PC-9 (cell line): ENCODE measurements around the gene RSBN1L. TPM values are rescaled to one million over a fixed set of nuclear protein-coding genes. Genes with fewer than 3 reads are reported as not detected.

Experiments used
- BruUV-seq: library from RNA; stranded (reverse); fragments of 400-500 nt; replicated peaks from 2 replicates; lab custom pipeline; 2021; lab: Mats Ljungman, UMichigan
- CTCF ChIA-PET: fragments of 300-600 bp; sonication (Branson Sonifier 250); formaldehyde crosslinking; loops from one replicate; lab custom pipeline; 2022; ENCODE audit warnings: antibody characterized with exemption; lab: Charles Lee
- POLR2A ChIA-PET: fragments of 300-600 bp; sonication (Branson Sonifier 250); formaldehyde crosslinking; loops from one replicate; lab custom pipeline; 2022; ENCODE audit warnings: antibody characterized with exemption; ENCODE audit not compliant: unreplicated experiment; lab: Charles Lee
- DNase-seq, 2 experiments: peaks; one replicate each; pipeline versions ENCODE4 v3.0.0 to v3.0.0-alpha.2; 2015 to 2022; ENCODE audit warnings: mixed read lengths in 1 of 2
- H2AFZ ChIP-seq: fragments of 200-600 bp; sonication (generic); 2 replicates; pipeline ENCODE4 v1.8.1; 2017; ENCODE audit warnings: antibody characterized with exemption
- H3F3A ChIP-seq: fragments of 200-600 bp; sonication (generic); 2 replicates; pipeline ENCODE4 v1.8.1; 2017; ENCODE audit warnings: antibody characterized with exemption, mild to moderate bottlenecking, low read depth; ENCODE audit not compliant: insufficient read depth
- H3K27ac ChIP-seq: fragments of 200-600 bp; sonication (generic); 2 replicates; pipeline ENCODE4 v1.6.1; 2016; ENCODE audit warnings: mixed run types
- H3K27me3 ChIP-seq: fragments of 200-600 bp; sonication (generic); 2 replicates; pipeline ENCODE4 v1.6.1; 2016; ENCODE audit warnings: low read depth, mixed run types; ENCODE audit not compliant: insufficient read depth
- H3K36me3 ChIP-seq: fragments of 200-600 bp; sonication (generic); 2 replicates; pipeline ENCODE4 v1.6.1; 2016; ENCODE audit warnings: low read depth, mixed run types
- H3K4me1 ChIP-seq: fragments of 200-600 bp; sonication (generic); replicated peaks from 2 replicates; pipeline ENCODE4 v1.6.1; 2016; ENCODE audit warnings: mixed run types; ENCODE audit not compliant: insufficient read depth
- H3K4me2 ChIP-seq: fragments of 200-600 bp; sonication (generic); 2 replicates; pipeline ENCODE4 v1.6.1; 2017; ENCODE audit warnings: mixed run types
- H3K4me3 ChIP-seq: fragments of 200-600 bp; sonication (generic); 2 replicates; pipeline ENCODE4 v1.6.1; 2016; ENCODE audit warnings: mixed run types
- H3K79me2 ChIP-seq: fragments of 200-600 bp; sonication (generic); 2 replicates; pipeline ENCODE4 v1.6.1; 2017; ENCODE audit warnings: low read depth, mixed run types
- H3K9me2 ChIP-seq: fragments of 200-600 bp; sonication (generic); 2 replicates; pipeline ENCODE4 v1.8.1; 2017; ENCODE audit warnings: mild to moderate bottlenecking; ENCODE audit not compliant: insufficient read depth
- H3K9me3 ChIP-seq: fragments of 200-600 bp; sonication (generic); 2 replicates; pipeline ENCODE4 v1.8.1; 2016; ENCODE audit warnings: low read depth; ENCODE audit not compliant: insufficient read depth
- H4K20me1 ChIP-seq: fragments of 200-600 bp; sonication (generic); 2 replicates; pipeline ENCODE4 v1.8.1; 2017; ENCODE audit not compliant: insufficient read depth
- EZH2 ChIP-seq: fragments of 200-600 bp; sonication (generic); IDR thresholded peaks from 2 replicates; pipeline ENCODE4 v1.8.0; 2017; ENCODE audit warnings: antibody characterized with exemption, low read depth
- intact Hi-C: fragments of 100-400 bp; cut with micrococcal nuclease; formaldehyde crosslinking; loops from one replicate; pipeline ENCODE4 v1.10.0; 2022; ENCODE audit not compliant: unreplicated experiment
- total RNA-seq: library from RNA; stranded (reverse); gene quantifications from 2 replicates; pipeline ENCODE4 v1.2.3, GENCODE V29; 2021
- TF ChIP-seq, protein P1 (sequence below): fragments of 200-600 bp; sonication (generic); conservative IDR thresholded peaks from 2 replicates; pipeline ENCODE4 v1.6.1; 2017; ENCODE audit warnings: mixed run types, antibody characterized with exemption, mild to moderate bottlenecking, moderate library complexity

RSBN1L gene
- total RNA-seq, 1 experiment from 2014 or later, result 20.7 TPM

DNA sequence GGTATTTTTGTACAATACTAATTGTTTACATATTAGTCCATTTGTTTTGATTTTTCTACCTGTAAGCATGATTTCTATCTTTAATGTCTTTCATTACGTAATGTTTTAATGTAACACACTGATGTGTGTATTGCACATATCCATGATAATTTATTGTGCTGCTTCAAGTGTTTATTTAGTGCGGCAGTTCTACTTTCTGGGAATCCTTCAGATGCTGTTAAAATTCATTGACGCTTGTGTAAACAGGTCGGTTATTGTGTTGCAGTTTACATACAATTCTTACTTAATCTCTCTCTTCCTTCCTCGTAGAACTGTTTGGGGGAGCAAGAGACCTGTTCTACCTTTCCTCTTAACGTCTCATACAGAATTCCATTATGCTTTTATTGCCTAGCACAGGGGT lies 95.1 kb downstream of the RSBN1L start:
- ChIA-PET POLR2A (no interaction called here), CTCF (no interaction called here)
- intact Hi-C loops, result no loop called here
- Histone ChIP-seq H3K4me3 (no peak overlapping the region), H3K27ac (no peak overlapping the region), H3K4me1 (peaks cover 12% of the 10 kb centered on the region; the same call in 1 of the 2 replicates), H3K4me2 (no peak overlapping the region), H3K9me2 (no peaks in the 10 kb centered on the region), H3F3A (0 out of 2 replicates have a peak, but pooled peaks cover 4% of the 10 kb centered on the region), H3K79me2 (peaks cover 28% of the 10 kb centered on the region), H2AFZ (no peak overlapping the region), H3K27me3 (no peaks in the 10 kb centered on the region), H4K20me1 (no peaks in the 10 kb centered on the region), H3K9me3 (no peaks in the 10 kb centered on the region), H3K36me3 (no peaks in the 10 kb centered on the region)
- TF ChIP-seq, protein P1, sequence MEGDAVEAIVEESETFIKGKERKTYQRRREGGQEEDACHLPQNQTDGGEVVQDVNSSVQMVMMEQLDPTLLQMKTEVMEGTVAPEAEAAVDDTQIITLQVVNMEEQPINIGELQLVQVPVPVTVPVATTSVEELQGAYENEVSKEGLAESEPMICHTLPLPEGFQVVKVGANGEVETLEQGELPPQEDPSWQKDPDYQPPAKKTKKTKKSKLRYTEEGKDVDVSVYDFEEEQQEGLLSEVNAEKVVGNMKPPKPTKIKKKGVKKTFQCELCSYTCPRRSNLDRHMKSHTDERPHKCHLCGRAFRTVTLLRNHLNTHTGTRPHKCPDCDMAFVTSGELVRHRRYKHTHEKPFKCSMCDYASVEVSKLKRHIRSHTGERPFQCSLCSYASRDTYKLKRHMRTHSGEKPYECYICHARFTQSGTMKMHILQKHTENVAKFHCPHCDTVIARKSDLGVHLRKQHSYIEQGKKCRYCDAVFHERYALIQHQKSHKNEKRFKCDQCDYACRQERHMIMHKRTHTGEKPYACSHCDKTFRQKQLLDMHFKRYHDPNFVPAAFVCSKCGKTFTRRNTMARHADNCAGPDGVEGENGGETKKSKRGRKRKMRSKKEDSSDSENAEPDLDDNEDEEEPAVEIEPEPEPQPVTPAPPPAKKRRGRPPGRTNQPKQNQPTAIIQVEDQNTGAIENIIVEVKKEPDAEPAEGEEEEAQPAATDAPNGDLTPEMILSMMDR, result no peak
- TF ChIP-seq EZH2, result no peak
- no peak for DNase-seq
- BruUV-seq, result no TSS peak

DNA sequence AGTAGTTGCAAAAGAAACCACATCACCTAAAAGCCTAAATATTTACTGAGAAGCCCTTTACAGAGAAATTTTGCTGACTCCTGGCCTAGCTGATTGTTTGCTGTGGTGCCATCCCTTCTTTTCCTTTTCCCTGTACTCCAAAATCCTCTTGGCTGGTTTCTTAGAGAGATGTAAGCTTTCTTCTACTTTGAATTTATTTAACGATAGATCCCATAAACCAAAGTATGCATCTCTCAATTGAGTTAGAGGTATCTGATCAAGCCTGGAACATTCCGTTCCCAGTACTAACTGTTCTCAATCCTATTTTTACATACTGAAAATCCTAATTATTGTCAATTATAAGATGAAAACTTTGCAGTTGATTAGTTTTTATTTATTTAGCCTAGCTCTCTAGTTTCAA lies 95.7 kb downstream of the RSBN1L start:
- Histone ChIP-seq H3K36me3 (no peaks in the 10 kb centered on the region), H2AFZ (no peak overlapping the region), H3K4me1 (peaks cover 19% of the 10 kb centered on the region), H3K4me2 (no peak overlapping the region), H3K9me2 (no peaks in the 10 kb centered on the region), H3K9me3 (no peaks in the 10 kb centered on the region), H3K27me3 (no peaks in the 10 kb centered on the region), H3K79me2 (peaks cover 34% of the 10 kb centered on the region), H3K27ac (no peak overlapping the region), H3F3A (0 out of 2 replicates have a peak, but pooled peaks cover 4% of the 10 kb centered on the region), H3K4me3 (no peak overlapping the region), H4K20me1 (no peaks in the 10 kb centered on the region)
- BruUV-seq, result no TSS peak
- ChIA-PET CTCF (interaction anchor here (0.6 kb wide), 1 partner anchor 437 kb away, joined by 3 read pairs; no protein-coding TSS in a partner anchor), POLR2A (no interaction called here)
- TF ChIP-seq EZH2, result no peak
- TF ChIP-seq, protein P1, result no peak
- intact Hi-C loops, result no loop called here
- no peak for DNase-seq

DNA sequence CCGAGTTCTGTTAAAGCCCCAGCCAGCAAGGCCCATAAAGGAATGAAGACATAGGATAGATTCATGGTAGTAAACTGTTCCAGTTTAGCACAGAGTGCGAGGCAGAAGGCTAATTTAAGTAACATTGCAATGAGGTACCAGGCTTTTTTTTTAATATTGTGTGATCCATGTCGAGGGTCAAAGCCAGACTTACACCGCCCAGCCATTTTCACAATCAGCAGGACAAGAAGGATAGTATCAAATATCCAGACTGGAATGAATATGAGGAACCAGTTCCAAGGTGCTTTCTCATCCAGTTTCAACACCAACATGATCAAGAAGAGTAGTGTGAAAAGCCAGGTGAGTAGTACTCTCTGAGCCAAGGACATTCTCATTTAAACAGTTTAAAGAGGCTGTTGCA lies 97.7 kb downstream of the RSBN1L start:
- intact Hi-C loops, result no loop called here
- H3F3A ChIP-seq, result 0 out of 2 replicates have a peak, but pooled peaks cover 4% of the 10 kb centered on the region
- no peaks in the 10 kb centered on the region for H3K9me3 ChIP-seq
- H3K27ac ChIP-seq, result 0 out of 2 replicates have a peak overlapping the region, but pooled peaks have one; percentile 13
- ChIA-PET POLR2A (no interaction called here), CTCF (no interaction called here)
- TF ChIP-seq, protein P1, result no peak
- 0 out of 2 replicates have a peak overlapping the region, but pooled peaks have one; percentile 8 for H3K4me2 ChIP-seq
- no peaks in the 10 kb centered on the region for H3K9me2 ChIP-seq
- H4K20me1 ChIP-seq, result no peaks in the 10 kb centered on the region
- H2AFZ ChIP-seq, result no peak overlapping the region
- peaks cover 23% of the 10 kb centered on the region for H3K4me1 ChIP-seq
- peak in 1 of 2 experiments; percentile 13 for DNase-seq
- H3K79me2 ChIP-seq, result peaks cover 45% of the 10 kb centered on the region
- no peaks in the 10 kb centered on the region for H3K27me3 ChIP-seq
- no TSS peak for BruUV-seq
- H3K4me3 ChIP-seq, result no peak overlapping the region
- no peaks in the 10 kb centered on the region for H3K36me3 ChIP-seq
